HG02588 (cell line): Measurements from ENCODE around the gene TIPARP.

Experiments used
- ATAC-seq: cut with Tn5 transposase; IDR thresholded peaks from one replicate; pipeline ENCODE4 v1.9.1; 2021; ENCODE audit warnings: mild to moderate bottlenecking, moderate library complexity; ENCODE audit not compliant: unreplicated experiment

The TIPARP gene, protein sequence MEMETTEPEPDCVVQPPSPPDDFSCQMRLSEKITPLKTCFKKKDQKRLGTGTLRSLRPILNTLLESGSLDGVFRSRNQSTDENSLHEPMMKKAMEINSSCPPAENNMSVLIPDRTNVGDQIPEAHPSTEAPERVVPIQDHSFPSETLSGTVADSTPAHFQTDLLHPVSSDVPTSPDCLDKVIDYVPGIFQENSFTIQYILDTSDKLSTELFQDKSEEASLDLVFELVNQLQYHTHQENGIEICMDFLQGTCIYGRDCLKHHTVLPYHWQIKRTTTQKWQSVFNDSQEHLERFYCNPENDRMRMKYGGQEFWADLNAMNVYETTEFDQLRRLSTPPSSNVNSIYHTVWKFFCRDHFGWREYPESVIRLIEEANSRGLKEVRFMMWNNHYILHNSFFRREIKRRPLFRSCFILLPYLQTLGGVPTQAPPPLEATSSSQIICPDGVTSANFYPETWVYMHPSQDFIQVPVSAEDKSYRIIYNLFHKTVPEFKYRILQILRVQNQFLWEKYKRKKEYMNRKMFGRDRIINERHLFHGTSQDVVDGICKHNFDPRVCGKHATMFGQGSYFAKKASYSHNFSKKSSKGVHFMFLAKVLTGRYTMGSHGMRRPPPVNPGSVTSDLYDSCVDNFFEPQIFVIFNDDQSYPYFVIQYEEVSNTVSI

GRCh38 chr3:156674046-156674910, at the start of gene TIPARP:
TIPARP (plus strand) TSS chr3:156674590; CDS start chr3:156677698, 3,108 bp downstream.
- ATAC-seq: peak; percentile 80

- ATAC-seq: no peak
These were observed 48.3 kb upstream of the TIPARP start for GRCh38 chr3:156626104-156626503.

GRCh38 chr3:156627946-156628569, 46.3 kb upstream of the TIPARP start:
- no peak for ATAC-seq

DNA sequence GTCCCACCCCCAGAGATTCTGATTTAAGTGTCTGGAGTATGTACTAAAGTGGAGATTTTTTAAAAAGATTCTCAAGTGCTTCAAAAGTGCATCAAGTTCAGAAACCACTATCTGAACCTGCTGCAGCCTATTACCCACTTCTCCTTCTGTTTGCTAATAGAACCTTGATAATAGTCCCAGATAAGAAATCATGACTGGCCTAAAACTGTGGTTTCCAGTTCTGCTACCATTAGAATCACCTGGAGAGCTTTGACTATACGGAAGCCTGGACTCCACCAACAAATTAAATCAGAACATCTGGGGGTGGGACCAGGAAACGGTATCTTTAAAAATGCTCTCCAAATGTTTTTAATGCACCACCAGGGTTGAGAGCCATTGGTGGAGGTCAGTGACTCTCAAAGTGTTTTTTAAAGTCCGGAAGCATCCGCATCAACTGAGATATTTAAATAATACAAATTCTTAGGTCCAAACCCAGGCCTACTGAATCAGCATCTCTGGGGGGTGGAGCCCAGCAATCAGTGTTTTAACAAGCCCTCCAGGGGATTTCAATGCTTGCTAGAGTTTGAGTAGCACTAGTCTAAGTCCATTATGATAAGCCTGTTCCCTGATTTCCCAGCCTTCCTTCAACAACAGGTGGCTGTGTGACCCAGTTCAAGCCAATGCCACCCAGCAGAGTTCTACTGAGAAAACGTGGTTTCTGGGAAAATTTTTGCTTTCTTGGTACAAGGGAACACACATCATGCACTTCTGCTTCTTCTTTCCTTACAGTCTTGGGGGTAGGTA, 45.4 kb upstream of the TIPARP start:
- ATAC-seq: no peak

DNA sequence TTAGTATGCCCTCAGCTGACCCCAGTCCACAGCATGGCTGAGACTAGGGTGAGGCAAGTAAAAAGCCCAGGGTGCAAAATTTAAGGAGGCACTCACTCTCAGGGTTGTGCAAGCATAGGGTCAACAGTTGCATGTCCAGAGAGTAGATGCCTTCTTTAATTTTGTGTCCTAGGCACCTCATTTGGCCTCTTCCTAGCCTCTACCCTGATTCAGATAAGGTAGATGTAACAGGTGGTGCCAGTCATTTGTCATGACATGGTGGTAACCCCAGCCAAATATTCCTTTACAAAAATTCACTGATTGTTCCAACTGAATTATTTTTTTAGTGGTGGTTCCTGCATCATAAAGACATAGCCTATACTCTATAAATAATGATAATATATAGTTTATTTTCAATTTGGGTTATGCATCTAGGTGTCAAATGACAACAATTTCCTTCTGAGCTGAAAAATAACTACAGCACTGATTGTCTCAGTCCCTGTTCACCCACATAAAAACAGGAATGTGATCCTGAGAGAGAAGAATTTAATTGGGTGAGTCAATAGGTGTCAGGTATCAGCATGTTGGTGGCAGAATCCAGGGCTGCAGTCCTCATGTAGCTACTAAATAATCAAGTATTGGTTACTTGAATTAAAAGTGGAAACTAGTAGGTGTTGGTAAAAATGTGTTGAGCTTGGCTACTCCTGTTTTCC, 44.2 kb upstream of the TIPARP start:
- ATAC-seq: no peak

DNA sequence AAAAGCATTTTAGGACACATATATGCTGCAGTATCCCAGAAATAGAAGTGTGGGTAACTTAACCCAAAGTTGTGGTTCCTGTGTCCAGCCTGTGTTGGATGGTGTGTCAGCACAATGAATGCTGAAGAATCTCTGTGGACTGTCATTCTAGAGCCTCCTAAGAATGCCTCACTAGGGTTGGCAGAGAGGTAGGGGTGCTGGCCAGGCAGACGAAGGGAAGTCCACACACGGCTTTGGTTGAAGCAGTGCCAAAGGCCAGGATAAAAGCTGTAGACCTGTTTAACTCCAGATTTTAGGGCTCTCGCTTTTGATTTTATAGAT, 43.7 kb upstream of the TIPARP start:
- ATAC-seq: no peak

DNA sequence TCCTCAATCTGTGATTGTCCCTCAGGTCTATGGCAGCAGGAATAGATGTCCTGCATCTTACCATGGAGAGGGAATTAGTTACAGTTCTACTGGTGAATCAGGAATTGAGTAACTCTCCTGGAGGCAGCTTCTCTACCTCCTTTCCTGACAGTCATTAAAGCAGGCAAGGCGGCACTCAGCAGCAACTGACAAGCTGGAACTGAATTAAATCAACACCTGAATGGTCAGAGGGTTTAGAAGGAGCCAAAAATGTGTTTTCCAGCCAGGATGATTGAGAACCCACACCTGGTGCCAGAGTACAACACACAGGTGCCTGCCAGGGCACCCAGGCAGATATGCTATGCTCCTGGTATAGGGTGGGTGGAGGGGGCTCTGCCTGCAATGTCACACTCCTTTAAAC, 43.1 kb upstream of the TIPARP start:
- no peak for ATAC-seq

DNA sequence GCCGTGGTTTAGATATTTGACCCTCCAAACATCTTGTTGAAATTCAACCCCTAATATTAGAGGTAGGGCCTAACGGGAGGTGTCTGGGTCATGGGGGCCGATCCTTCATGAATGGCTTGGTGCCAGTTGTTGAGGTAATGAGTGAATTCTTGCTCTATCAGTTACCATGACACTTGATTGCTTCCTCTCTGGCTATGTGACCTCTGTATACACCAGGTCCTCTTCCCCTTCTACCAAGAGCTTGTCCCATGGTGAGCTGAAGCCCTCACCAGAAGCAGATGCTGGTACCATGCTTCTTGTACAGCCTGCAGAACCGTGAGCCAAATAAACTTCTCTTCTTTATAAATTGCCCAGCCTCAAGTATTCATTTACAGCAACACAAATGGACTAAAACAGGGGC, 41.8 kb upstream of the TIPARP start:
- no peak for ATAC-seq

DNA sequence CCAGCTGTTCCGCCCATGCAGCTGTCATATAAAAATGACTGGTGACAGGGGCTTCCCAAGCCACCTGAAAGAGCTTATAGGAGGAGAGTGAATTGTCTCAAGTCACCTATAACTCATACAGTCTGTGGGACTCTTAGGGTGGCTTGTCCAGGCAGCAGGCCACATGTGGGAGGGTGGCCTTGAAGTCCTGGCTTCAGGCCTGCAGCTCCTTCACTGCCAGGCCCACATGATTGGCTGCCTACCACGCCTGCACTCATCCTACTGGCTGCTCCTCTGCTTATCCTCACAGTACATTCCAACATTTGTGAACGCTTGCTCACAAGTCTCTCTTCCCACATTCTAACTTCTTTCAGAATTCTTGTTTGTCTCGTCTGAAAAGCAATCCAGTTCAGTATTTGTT, 41.1 kb upstream of the TIPARP start:
- ATAC-seq: no peak

DNA sequence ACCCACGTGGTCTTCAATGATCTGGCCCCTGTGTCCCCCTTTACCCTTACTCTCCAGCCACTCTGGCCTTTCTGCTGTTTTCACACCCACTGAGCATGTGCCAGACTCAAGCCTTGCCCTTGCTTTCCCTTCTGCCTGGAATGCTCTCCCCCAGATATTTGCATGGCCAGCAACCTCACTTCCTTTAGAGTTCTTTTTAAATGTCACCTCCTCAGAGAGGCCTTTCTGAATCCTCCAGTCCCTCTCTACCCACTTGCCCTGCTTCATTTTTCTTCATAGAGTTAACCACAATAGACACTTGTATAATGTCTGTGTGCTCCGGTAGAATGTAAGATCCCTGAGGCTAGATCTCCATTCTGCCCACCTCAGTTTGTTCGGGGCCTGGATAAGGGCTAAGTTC, 39.4 kb upstream of the TIPARP start:
- no peak for ATAC-seq

- no peak for ATAC-seq
These were observed 38.4 kb upstream of the TIPARP start for GRCh38 chr3:156635973-156636372.

- ATAC-seq: no peak
These were observed 36.8 kb upstream of the TIPARP start for GRCh38 chr3:156637480-156638022.

DNA sequence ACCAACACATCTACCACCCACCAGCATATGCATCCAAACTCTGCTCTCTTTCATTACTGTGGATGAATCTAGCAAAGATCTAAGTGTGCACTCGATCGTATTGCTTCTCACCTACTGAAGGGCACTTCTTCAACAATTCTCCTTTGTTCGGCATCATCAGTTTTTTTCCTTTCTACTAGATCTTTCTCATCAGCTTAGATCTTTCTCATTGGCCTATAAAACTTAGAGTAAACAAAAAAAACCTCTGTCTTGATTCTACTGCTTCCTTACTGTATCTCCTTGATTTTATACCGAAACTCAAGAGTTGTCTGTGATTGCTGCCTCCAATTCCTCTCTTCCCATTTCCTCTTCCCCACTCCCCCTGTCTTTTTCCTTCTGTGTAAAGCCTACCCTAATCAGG, 36.1 kb upstream of the TIPARP start:
- no peak for ATAC-seq

DNA sequence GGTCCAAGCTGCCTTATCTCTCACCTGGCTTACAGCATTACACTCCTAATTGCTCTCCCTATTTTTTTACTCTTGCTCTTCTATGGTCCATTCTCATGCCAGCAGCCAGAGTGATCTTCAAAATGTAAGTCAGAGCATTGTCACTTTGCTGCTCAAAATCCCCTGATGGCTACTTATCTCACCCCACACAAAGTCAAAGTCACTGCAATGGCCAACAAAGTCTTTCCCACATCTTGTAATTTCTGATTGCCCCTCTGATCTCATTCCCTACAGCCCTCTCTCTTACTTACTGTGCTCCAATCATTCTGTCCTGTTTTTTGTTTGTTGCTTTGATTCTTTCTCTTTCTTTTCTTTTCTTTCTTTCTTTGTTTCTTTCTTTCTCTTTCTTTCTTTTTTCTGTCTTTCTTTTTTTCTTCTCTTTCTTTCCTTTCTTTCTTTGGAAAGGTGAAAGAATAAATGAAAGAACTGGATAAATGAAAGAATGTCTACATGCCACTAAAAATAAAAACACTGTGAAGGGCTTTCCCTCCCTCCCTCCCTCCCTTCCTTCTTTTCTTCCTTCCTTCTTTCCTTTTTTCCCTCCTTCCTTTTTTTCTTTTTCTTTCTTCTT, 34.9 kb upstream of the TIPARP start:
- no peak for ATAC-seq

DNA sequence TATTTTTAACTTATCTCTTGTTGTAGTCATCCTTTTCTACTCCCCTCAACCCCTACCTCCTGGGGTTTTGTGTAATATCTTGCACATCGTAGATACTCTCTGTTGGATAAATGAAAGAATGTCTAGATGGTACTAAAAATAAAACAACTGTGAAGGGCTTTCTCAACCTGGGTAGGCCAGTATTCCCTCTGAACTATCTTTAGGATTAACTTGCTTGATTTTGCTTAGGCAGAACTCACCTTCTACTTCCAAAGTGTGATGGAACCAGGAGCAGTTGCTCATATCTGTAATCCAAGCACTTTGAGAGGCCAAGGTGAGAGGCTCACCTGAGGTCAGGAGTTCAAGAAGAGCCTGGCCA, 32.8 kb upstream of the TIPARP start:
- no peak for ATAC-seq

DNA sequence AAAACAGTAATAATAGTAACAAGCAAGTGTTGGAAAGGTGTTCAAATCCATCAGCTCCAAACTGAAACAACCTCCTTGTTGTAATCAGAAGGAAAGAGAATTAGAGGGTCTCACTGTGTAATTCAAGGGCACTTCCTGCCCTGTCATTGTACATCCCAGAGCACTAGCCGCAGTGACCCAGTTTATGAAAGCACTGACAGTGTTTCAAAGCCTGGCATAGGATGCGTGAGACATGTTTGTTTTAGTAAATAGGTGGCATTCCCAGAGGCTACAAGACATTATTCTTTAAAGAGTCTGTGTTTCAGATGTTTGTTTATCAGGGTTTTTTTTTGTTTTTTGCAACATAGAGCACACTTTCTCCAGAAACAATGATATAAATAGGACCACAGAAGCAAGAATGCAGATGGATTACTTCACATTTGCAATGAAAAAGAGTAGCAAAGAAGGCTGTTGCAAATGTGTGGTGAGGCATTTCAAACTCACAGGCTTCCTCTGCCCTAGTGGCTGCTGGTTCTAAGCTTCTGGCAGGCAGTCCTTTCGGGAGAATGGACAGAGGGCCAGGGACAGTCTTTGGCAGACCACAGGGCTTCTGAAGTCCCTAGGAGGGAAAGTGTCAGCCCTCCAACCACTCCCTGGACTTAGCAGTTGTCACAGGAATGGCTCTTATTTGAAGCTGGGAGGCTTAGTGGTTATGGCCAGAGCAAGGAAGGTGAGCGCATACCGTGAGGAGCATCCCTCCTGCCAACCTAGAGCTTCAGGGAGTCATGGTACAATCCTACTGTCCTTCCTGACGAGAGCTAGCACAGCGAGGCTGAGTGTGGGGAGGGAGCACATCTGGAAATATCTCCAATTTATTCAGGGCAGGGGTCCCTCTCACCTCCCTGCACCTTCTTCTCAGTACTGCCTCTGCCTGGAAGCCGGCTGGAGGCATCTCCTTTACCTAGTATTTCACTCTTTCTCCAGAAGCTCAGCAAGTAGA, 31.4 kb upstream of the TIPARP start:
- ATAC-seq: peak; percentile 4

GRCh38 chr3:156643729-156644389, 30.5 kb upstream of the TIPARP start:
- ATAC-seq: peak; percentile 67

DNA sequence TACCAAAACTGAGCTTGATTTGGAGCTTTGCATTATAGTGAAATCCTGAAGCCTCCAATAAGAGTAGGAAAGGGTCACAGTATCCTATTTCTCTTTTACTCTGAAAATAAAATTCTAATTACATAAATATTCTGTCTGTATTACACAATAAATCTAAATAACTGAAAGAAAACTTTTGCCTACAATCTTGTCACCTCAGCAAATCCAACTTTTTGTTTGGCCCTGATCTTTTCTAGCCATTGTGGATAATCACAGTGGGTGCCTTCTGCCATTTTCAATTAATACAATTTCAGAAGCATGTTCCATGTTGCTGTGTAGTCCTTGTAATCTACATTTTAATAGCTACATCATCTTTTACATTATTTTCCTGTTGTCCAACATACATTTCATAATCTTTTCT, 29.4 kb upstream of the TIPARP start:
- ATAC-seq: no peak
